B cell (primary cell): ENCODE results near the gene DNAJB1. TPM values are rescaled to one million over a fixed set of nuclear protein-coding genes. Genes with fewer than 3 reads are reported as not detected.

ENCODE experiments used
- ATAC-seq: fragments of 200-7000 bp; cut with Tn5 transposase; one replicate; pipeline ENCODE4 v1.10.0; 2021; ENCODE audit warnings: low read depth, mild to moderate bottlenecking, moderate number of reproducible peaks, moderate library complexity
- CTCF ChIA-PET: fragments of 350-600 bp; sonication (Branson Sonifier 250); formaldehyde crosslinking; loops from one replicate; lab custom pipeline; 2021; ENCODE audit warnings: antibody characterized with exemption, inconsistent platforms; lab: Charles Lee
- POLR2A ChIA-PET: fragments of 350-600 bp; sonication (Branson Sonifier 250); formaldehyde crosslinking; loops from one replicate; lab custom pipeline; 2021; ENCODE audit warnings: antibody characterized with exemption; lab: Charles Lee
- DNase-seq: peaks from one replicate; pipeline ENCODE4 v3.0.0; 2013
- H2AFZ ChIP-seq: 2 replicates; pipeline ENCODE4 v1.6.1; 2012; ENCODE audit warnings: mild to moderate bottlenecking, low read depth, low read length; ENCODE audit not compliant: insufficient read depth, poor library complexity, severe bottlenecking
- H3K27ac ChIP-seq, 2 donors: 1 replicate in 1 of 2; 2 replicates in 1 of 2; pipeline ENCODE4 v1.5.1; 2012 to 2013; ENCODE audit warnings: low read length in 2 of 2, mild to moderate bottlenecking in 2 of 2, moderate library complexity in 1 of 2
- H3K27me3 ChIP-seq, 4 experiments: fragments of 200-600 bp in 1 of 4; sonication (generic) in 1 of 4; replicated peaks in 1 of 4; 1 replicate in 2 of 4; 2 replicates in 2 of 4; pipeline versions ENCODE4 v1.6.1 to v1.7.0; 2013 to 2016; ENCODE audit warnings: low read length in 3 of 4, mild to moderate bottlenecking in 2 of 4, mixed read lengths in 1 of 4, moderate library complexity in 1 of 4; ENCODE audit not compliant: insufficient read depth in 4 of 4, control insufficient read depth in 3 of 4; ENCODE audit errors: control extremely low read depth in 1 of 4
- H3K36me3 ChIP-seq, 2 experiments: replicated peaks in 1 of 2; 1 replicate in 1 of 2; 2 replicates in 1 of 2; pipeline versions ENCODE4 v1.6.1 to v1.7.1; 2013; ENCODE audit warnings: low read length in 1 of 2; ENCODE audit not compliant: insufficient read depth in 2 of 2, control insufficient read depth in 1 of 2; ENCODE audit errors: control extremely low read depth in 1 of 2, extremely low read depth in 1 of 2
- H3K4me1 ChIP-seq, 2 donors: fragments of 200-600 bp in 1 of 2; sonication (generic) in 1 of 2; 1 replicate in 1 of 2; 2 replicates in 1 of 2; pipeline versions ENCODE4 v1.5.1 to v1.6.1; 2013 to 2017; ENCODE audit warnings: low read length in 2 of 2; ENCODE audit not compliant: control insufficient read depth in 2 of 2, insufficient read depth in 2 of 2
- H3K4me2 ChIP-seq: replicated peaks from 2 replicates; pipeline ENCODE3; 2012; ENCODE audit warnings: mild to moderate bottlenecking, low read depth, low read length; ENCODE audit not compliant: poor library complexity, severe bottlenecking
- H3K4me3 ChIP-seq, 5 experiments: fragments of 200-600 bp in 1 of 5; sonication (generic) in 1 of 5; 1 replicate in 3 of 5; 2 replicates in 2 of 5; pipeline versions ENCODE4 v1.5.1 to v1.7.0; 2011 to 2016; ENCODE audit warnings: low read length in 4 of 5, mild to moderate bottlenecking in 4 of 5, low read depth in 2 of 5, control low read depth in 1 of 5, moderate library complexity in 1 of 5; ENCODE audit not compliant: insufficient read depth in 1 of 5; ENCODE audit errors: control extremely low read depth in 1 of 5, extremely low read depth in 1 of 5
- H3K79me2 ChIP-seq: fragments of 200-600 bp; sonication (generic); one replicate; pipeline ENCODE4 v1.6.0; 2016; ENCODE audit warnings: low read length; ENCODE audit not compliant: control insufficient read depth, insufficient read depth
- H3K9ac ChIP-seq: fragments of 200-600 bp; sonication (generic); 2 replicates; pipeline ENCODE4 v1.6.1; 2017; ENCODE audit warnings: mild to moderate bottlenecking, low read length, moderate library complexity
- H3K9me3 ChIP-seq, 3 donors: one replicate each; pipeline versions ENCODE4 v1.6.1 to v1.7.1; 2013; ENCODE audit warnings: low read length in 2 of 3; ENCODE audit not compliant: control insufficient read depth in 2 of 3, insufficient read depth in 1 of 3; ENCODE audit errors: control extremely low read depth in 1 of 3
- H4K20me1 ChIP-seq: 2 replicates; pipeline ENCODE4 v1.6.0; 2012; ENCODE audit warnings: mild to moderate bottlenecking, low read length; ENCODE audit not compliant: insufficient read depth, control insufficient read depth, poor library complexity, severe bottlenecking
- H3K27ac Mint-ChIP-seq: one replicate; pipeline ENCODE4 v1.8.0; 2021; ENCODE audit warnings: mixed read lengths
- H3K27me3 Mint-ChIP-seq: one replicate; pipeline ENCODE4 v1.8.0; 2021; ENCODE audit warnings: mixed read lengths
- H3K4me1 Mint-ChIP-seq: one replicate; pipeline ENCODE4 v1.8.0; 2021; ENCODE audit warnings: mixed read lengths
- H3K4me3 Mint-ChIP-seq: one replicate; pipeline ENCODE4 v1.8.0; 2021; ENCODE audit warnings: mixed read lengths
- H3K9me3 Mint-ChIP-seq: one replicate; pipeline ENCODE4 v1.8.0; 2022; ENCODE audit warnings: mixed read lengths; ENCODE audit not compliant: insufficient read depth
- CTCF ChIP-seq: fragments of 200-600 bp; IDR thresholded peaks from one replicate; pipeline ENCODE4 v1.8.0; 2022; ENCODE audit warnings: antibody characterized with exemption, mild to moderate bottlenecking
- EZH2 ChIP-seq: IDR thresholded peaks from 2 replicates; pipeline ENCODE4 v1.6.1; 2012; ENCODE audit warnings: borderline replicate concordance, low read depth, mild to moderate bottlenecking, moderate library complexity, low read length; ENCODE audit not compliant: insufficient read depth, poor library complexity, severe bottlenecking
- WGBS: methylation state at CpG from one replicate; pipeline ENCODE4 v1.1.5; 2013; ENCODE audit warnings: missing lambda C conversion rate; ENCODE audit not compliant: insufficient coverage; 5-methylcytosine and 5-hydroxymethylcytosine counted together
- intact Hi-C: fragments of 100-400 bp; cut with micrococcal nuclease; formaldehyde crosslinking; loops from one replicate; pipeline ENCODE4 v1.10.0; 2022
- polyA plus RNA-seq: library from polyadenylated mRNA; depleted of rRNA; stranded (reverse); fragments of >200 nt; gene quantifications from 2 replicates; pipeline ENCODE4 v1.2.3, GENCODE V29; 2012
- total RNA-seq, 2 donors: library from RNA; stranded (reverse); fragments of 120-200 nt in 1 of 2; gene quantifications; 1 replicate in 1 of 2; 2 replicates in 1 of 2; pipeline versions ENCODE4 v1.2.3 to v1.2.4, GENCODE V29; 2013 to 2022

Gene DNAJB1
- total and polyA plus RNA-seq, 2 donors (not counting 1 experiment from before 2014, with no cell fraction given), result 72.8 to 194 TPM

GRCh38 chr19:14471436-14472187, 46.6 kb downstream of the DNAJB1 start:
- ChIA-PET POLR2A (interaction anchor here (0.6 to 0.8 kb wide), 2 partner anchors 31 to 40 kb away, joined by 3 to 9 read pairs; no protein-coding TSS in a partner anchor), CTCF (interaction anchor here (0.6 to 2.6 kb wide), 10 partner anchors 17 to 335 kb away, joined by 3 to 21 read pairs (median 4); partner anchors contain the start of genes GIPC1 and PKN1)
- no peak for ATAC-seq
- Histone ChIP-seq H3K9ac (no peak overlapping the region), H3K36me3 (peaks cover 0 to 33% of the 10 kb centered on the region in 2 experiments), H2AFZ (peak overlapping the region; percentile 59), H4K20me1 (peaks cover 8% of the 10 kb centered on the region), H3K27ac (no peak overlapping the region), H3K79me2 (no peaks in the 10 kb centered on the region), H3K4me1 (peaks cover 21 to 27% of the 10 kb centered on the region in 2 donors), H3K9me3 (peaks cover 0 to 6% (median 0%) of the 10 kb centered on the region in 3 donors), H3K27me3 (peaks cover 0 to 28% (median 14%) of the 10 kb centered on the region in 4 experiments), H3K4me2 (peak overlapping the region; percentile 89), H3K4me3 (no peak overlapping the region)
- TF ChIP-seq CTCF, result no peak
- no peak for TF ChIP-seq EZH2
- DNase-seq, result peak; percentile 25
- Mint-ChIP-seq H3K27me3 (peaks cover 26% of the 10 kb centered on the region), H3K4me3 (peak overlapping the region; percentile 61), H3K9me3 (no peaks in the 10 kb centered on the region), H3K4me1 (peaks cover 27% of the 10 kb centered on the region), H3K27ac (no peak overlapping the region)
- WGBS, result 83% methylated on average over 46 of the region's 46 CpGs
- intact Hi-C loops, result loop anchor here (1.0 to 2.0 kb wide), 3 partner anchors 39 to 335 kb away; partner anchors contain the start of genes ASF1B and DDX39A
